ENCODE results near the gene MRPL52. TPM values are rescaled to one million over a fixed set of nuclear protein-coding genes. Genes with fewer than 3 reads are reported as not detected.

The MRPL52 gene
- total RNA-seq, 1 experiment from 2014 or later, result 134 TPM

DNA sequence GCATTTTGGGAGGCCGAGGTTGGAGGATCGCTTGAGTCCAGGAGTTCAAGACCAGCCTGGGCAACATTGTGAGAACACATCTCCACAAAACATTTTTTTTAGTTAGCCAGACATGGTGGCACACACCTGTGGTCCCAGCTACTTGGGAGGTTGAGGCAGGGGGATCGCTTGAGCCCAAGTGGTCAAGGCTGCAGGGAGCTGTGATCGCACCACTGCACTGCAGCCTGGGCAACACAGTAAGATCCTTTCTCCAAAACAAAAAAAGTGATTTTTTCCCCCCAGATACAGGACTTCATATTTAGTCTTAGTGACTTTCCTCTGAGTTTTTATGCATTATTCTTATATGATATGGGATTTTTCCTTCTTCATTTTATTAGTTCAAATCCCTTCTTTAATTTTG lies 43.0 kb upstream of the MRPL52 start:
- no peak for DNase-seq (ENCODE audit: low read depth, low spot score)
- Histone ChIP-seq H3K4me1 (ENCODE audit: control insufficient read depth in 1 of 2, insufficient read depth in 2 of 2, low read length in 2 of 2) (peaks cover 3 to 23% of the 10 kb centered on the region in 2 experiments), H4K20me1 (ENCODE audit: insufficient read depth) (no peaks in the 10 kb centered on the region), H3K27me3 (ENCODE audit: insufficient read depth, low read length) (no peaks in the 10 kb centered on the region), H3K9me3 (ENCODE audit: control insufficient read depth in 1 of 2, insufficient read depth in 1 of 2, low read depth in 1 of 2, low read length in 2 of 2) (no peaks in the 10 kb centered on the region), H3K4me2 (ENCODE audit: low read length) (no peak overlapping the region), H3K27ac (ENCODE audit: low read depth, low read length) (no peak overlapping the region), H3K79me2 (ENCODE audit: insufficient read depth, low read length) (no peaks in the 10 kb centered on the region), H3K4me3 (replicated peaks in 1 of 2; ENCODE audit: low read depth in 1 of 2, low read length in 2 of 2) (no peak overlapping the region), H2AFZ (ENCODE audit: low read depth, low read length, poor library complexity, severe bottlenecking) (no peak overlapping the region), H3K36me3 (ENCODE audit: control insufficient read depth in 1 of 2, insufficient read depth in 2 of 2, low read length in 2 of 2) (no peaks in the 10 kb centered on the region), H3K9ac (ENCODE audit: low read length) (no peak overlapping the region), H3K9me2 (ENCODE audit: insufficient read depth) (no peaks in the 10 kb centered on the region)
- intact Hi-C loops (cut with micrococcal nuclease), result no loop called here
- TF ChIP-seq POLR2AphosphoS5 (IDR thresholded peaks at IDR 0.05; ENCODE audit: low read depth, low read length), result no peak
- TF ChIP-seq, protein P1, sequence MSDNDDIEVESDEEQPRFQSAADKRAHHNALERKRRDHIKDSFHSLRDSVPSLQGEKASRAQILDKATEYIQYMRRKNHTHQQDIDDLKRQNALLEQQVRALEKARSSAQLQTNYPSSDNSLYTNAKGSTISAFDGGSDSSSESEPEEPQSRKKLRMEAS (IDR thresholded peaks at IDR 0.05), result no peak
- BruUV-seq (replicated peaks), result no TSS peak
- POLR2A ChIA-PET, result no interaction called here
- CTCF ChIA-PET, result no interaction called here
- RAD21 ChIA-PET (ENCODE audit: low non-redundant PET in 1 of 2, low total read pairs in 2 of 2, uncharacterized antibody in 2 of 2, unreplicated experiment in 2 of 2), result no interaction called here
- no peak for ATAC-seq

DNA sequence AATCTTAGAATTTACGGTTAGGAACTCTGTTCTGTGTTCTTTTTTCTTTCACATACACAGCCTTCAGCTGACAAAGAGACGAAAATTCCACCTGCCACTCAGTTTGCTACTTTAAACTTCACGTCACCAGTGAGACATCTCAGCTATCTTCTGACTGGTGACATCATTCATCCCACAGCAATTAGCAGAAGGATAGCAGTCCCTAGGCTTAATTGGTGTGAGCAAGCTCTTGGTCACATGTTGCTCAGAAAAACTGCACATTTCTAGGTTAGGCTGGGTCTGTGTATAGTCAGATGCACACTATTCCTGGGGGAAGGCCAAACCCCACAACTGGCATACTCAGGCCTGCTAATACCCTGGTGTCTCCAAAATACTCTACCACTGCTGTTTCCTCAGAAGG lies 38.4 kb upstream of the MRPL52 start:
- ChIA-PET POLR2A (interaction anchor here (0.6 kb wide), 1 partner anchor 189 kb away, joined by 9 read pairs; no protein-coding TSS in a partner anchor), CTCF (no interaction called here), RAD21 (ENCODE audit: low non-redundant PET in 1 of 2, low total read pairs in 2 of 2, uncharacterized antibody in 2 of 2, unreplicated experiment in 2 of 2) (no interaction called here)
- ATAC-seq (no peak), DNase-seq (ENCODE audit: low read depth, low spot score) (no peak)
- Histone ChIP-seq H3K9me3 (ENCODE audit: control insufficient read depth in 1 of 2, insufficient read depth in 1 of 2, low read depth in 1 of 2, low read length in 2 of 2) (no peaks in the 10 kb centered on the region), H2AFZ (ENCODE audit: low read depth, low read length, poor library complexity, severe bottlenecking) (no peak overlapping the region), H3K9me2 (ENCODE audit: insufficient read depth) (no peaks in the 10 kb centered on the region), H3K4me1 (ENCODE audit: control insufficient read depth in 1 of 2, insufficient read depth in 2 of 2, low read length in 2 of 2) (peaks cover 3 to 21% of the 10 kb centered on the region in 2 experiments), H3K27me3 (ENCODE audit: insufficient read depth, low read length) (no peaks in the 10 kb centered on the region), H3K4me3 (replicated peaks in 1 of 2; ENCODE audit: low read depth in 1 of 2, low read length in 2 of 2) (no peak overlapping the region), H3K36me3 (ENCODE audit: control insufficient read depth in 1 of 2, insufficient read depth in 2 of 2, low read length in 2 of 2) (no peaks in the 10 kb centered on the region), H3K79me2 (ENCODE audit: insufficient read depth, low read length) (no peaks in the 10 kb centered on the region), H3K27ac (ENCODE audit: low read depth, low read length) (no peak overlapping the region), H4K20me1 (ENCODE audit: insufficient read depth) (no peaks in the 10 kb centered on the region), H3K9ac (ENCODE audit: low read length) (no peak overlapping the region), H3K4me2 (ENCODE audit: low read length) (no peak overlapping the region)
- intact Hi-C loops (cut with micrococcal nuclease), result no loop called here
- no peak for TF ChIP-seq SIN3A (IDR thresholded peaks at IDR 0.05; ENCODE audit: low read depth)
- TF ChIP-seq ELF1 (IDR thresholded peaks at IDR 0.05; ENCODE audit: borderline replicate concordance, low read depth), result no peak
- TF ChIP-seq EGR1 (IDR thresholded peaks at IDR 0.05; ENCODE audit: low read depth), result no peak
- TF ChIP-seq CEBPB (IDR thresholded peaks at IDR 0.05; ENCODE audit: low read depth), result no peak
- no TSS peak for BruUV-seq (replicated peaks)
